HEK293 (cell line): ENCODE data around the gene VPREB3.

Source experiments
- CTCF ChIA-PET: fragments of 350-600 bp; formaldehyde crosslinking; extraction: SDS; loops from one replicate; lab custom pipeline; 2021; ENCODE audit warnings: antibody characterized with exemption; lab: Yijun Ruan, JAX
- POLR2A ChIA-PET: fragments of 300-600 bp; formaldehyde crosslinking; extraction: SDS; loops from one replicate; lab custom pipeline; 2020; ENCODE audit warnings: antibody characterized with exemption, inconsistent platforms; lab: Yijun Ruan, JAX
- H3K27ac ChIP-seq: fragments of 200-500 bp; sonication (Bioruptor generic); 2 replicates; pipeline ENCODE4 v1.5.1; 2014; ENCODE audit warnings: low read depth, low read length, control low read depth, inconsistent platforms; ENCODE audit errors: extremely low read depth
- H3K36me3 ChIP-seq, 2 experiments: fragments of 200-500 bp in 1 of 2; sonication (Bioruptor generic) in 1 of 2; 1 replicate in 1 of 2; 2 replicates in 1 of 2; pipeline ENCODE4 v1.5.1; 2014 to 2017; ENCODE audit warnings: inconsistent platforms in 2 of 2, low read length in 2 of 2; ENCODE audit not compliant: control insufficient read depth in 2 of 2, insufficient read depth in 1 of 2
- H3K4me1 ChIP-seq: fragments of 200-500 bp; sonication (Bioruptor generic); 2 replicates; pipeline ENCODE4 v1.5.1; 2014; ENCODE audit warnings: mild to moderate bottlenecking, low read length, inconsistent platforms; ENCODE audit not compliant: control insufficient read depth, insufficient read depth
- H3K4me3 ChIP-seq: 2 replicates; pipeline ENCODE4 v1.5.1; 2011; ENCODE audit warnings: low read depth, mild to moderate bottlenecking, control low read depth, low read length, moderate library complexity
- H3K9me3 ChIP-seq: fragments of 200-500 bp; sonication (Bioruptor generic); 2 replicates; pipeline ENCODE4 v1.5.1; 2014; ENCODE audit warnings: low read depth, low read length, inconsistent platforms; ENCODE audit not compliant: control insufficient read depth, insufficient read depth
- BCL6B ChIP-seq: fragments of 450-650 bp; formaldehyde crosslinking; IDR thresholded peaks from 2 replicates; pipeline ENCODE4 v1.5.1; 2017; ENCODE audit warnings: missing biosample characterization, missing genetic modification characterization
- KLF17 ChIP-seq: fragments of 450-650 bp; formaldehyde crosslinking; IDR thresholded peaks from 2 replicates; pipeline ENCODE4 v1.5.1; 2016; ENCODE audit warnings: missing biosample characterization, missing genetic modification characterization
- OSR2 ChIP-seq: fragments of 450-650 bp; formaldehyde crosslinking; IDR thresholded peaks from 2 replicates; pipeline ENCODE4 v1.5.1; 2016; ENCODE audit warnings: missing biosample characterization, missing genetic modification characterization
- PRDM10 ChIP-seq: fragments of 450-650 bp; formaldehyde crosslinking; IDR thresholded peaks from 2 replicates; pipeline ENCODE4 v1.5.1; 2016; ENCODE audit warnings: missing biosample characterization, missing genetic modification characterization
- ZFP41 ChIP-seq: fragments of 450-650 bp; formaldehyde crosslinking; IDR thresholded peaks from 2 replicates; pipeline ENCODE4 v1.5.1; 2016; ENCODE audit warnings: missing biosample characterization, missing genetic modification characterization, borderline replicate concordance
- ZNF24 ChIP-seq: fragments of 450-650 bp; formaldehyde crosslinking; IDR thresholded peaks from 2 replicates; pipeline ENCODE4 v1.5.1; 2016; ENCODE audit warnings: missing biosample characterization, missing genetic modification characterization
- ZNF280D ChIP-seq: fragments of 450-650 bp; formaldehyde crosslinking; IDR thresholded peaks from 2 replicates; pipeline ENCODE4 v1.5.1; 2016; ENCODE audit warnings: missing biosample characterization, missing genetic modification characterization
- ZNF362 ChIP-seq: fragments of 450-650 bp; formaldehyde crosslinking; IDR thresholded peaks from 2 replicates; pipeline ENCODE4 v1.5.1; 2016; ENCODE audit warnings: missing biosample characterization, missing genetic modification characterization
- ZNF416 ChIP-seq: fragments of 450-650 bp; formaldehyde crosslinking; IDR thresholded peaks from 2 replicates; pipeline ENCODE4 v1.5.1; 2016; ENCODE audit warnings: missing biosample characterization, missing genetic modification characterization
- ZNF501 ChIP-seq: fragments of 450-650 bp; formaldehyde crosslinking; IDR thresholded peaks from 2 replicates; pipeline ENCODE4 v1.5.1; 2016; ENCODE audit warnings: missing biosample characterization, missing genetic modification characterization
- ZNF560 ChIP-seq: fragments of 450-650 bp; formaldehyde crosslinking; IDR thresholded peaks from 2 replicates; pipeline ENCODE4 v1.5.1; 2017; ENCODE audit warnings: missing biosample characterization, missing genetic modification characterization, borderline replicate concordance
- ZNF623 ChIP-seq: fragments of 450-650 bp; formaldehyde crosslinking; IDR thresholded peaks from 2 replicates; pipeline ENCODE4 v1.5.1; 2016; ENCODE audit warnings: missing biosample characterization, missing genetic modification characterization
- ZNF624 ChIP-seq: fragments of 450-650 bp; formaldehyde crosslinking; IDR thresholded peaks from 2 replicates; pipeline ENCODE4 v1.5.1; 2017; ENCODE audit warnings: missing biosample characterization, missing genetic modification characterization
- ZNF768 ChIP-seq: fragments of 450-650 bp; formaldehyde crosslinking; IDR thresholded peaks from 2 replicates; pipeline ENCODE4 v1.5.1; 2018; ENCODE audit warnings: missing biosample characterization, mild to moderate bottlenecking, missing genetic modification characterization

VPREB3 gene

GRCh38 chr22:23718371-23719165, 35.7 kb downstream of the VPREB3 start:
- Histone ChIP-seq H3K4me1 (no peaks in the 10 kb centered on the region), H3K9me3 (no peaks in the 10 kb centered on the region), H3K36me3 (peaks cover 7 to 19% of the 10 kb centered on the region in 2 experiments), H3K27ac (no peak overlapping the region), H3K4me3 (no peak overlapping the region)
- ChIA-PET CTCF (interaction anchor here (1.1 kb wide), 1 partner anchor 20 kb away, joined by 4 read pairs; no protein-coding TSS in a partner anchor), POLR2A (interaction anchor here (0.8 to 1.1 kb wide), 3 partner anchors 15 to 24 kb away, joined by 3 read pairs; no protein-coding TSS in a partner anchor)
- TF ChIP-seq ZNF623 (tag by site-specific recombination), result no peak
- no peak for TF ChIP-seq OSR2 (tag by site-specific recombination)
- no peak for TF ChIP-seq ZNF768 (tag by site-specific recombination)
- no peak for TF ChIP-seq ZNF416 (tag by site-specific recombination)
- TF ChIP-seq ZNF624 (tag by site-specific recombination), result no peak
- TF ChIP-seq KLF17 (tag by site-specific recombination), result no peak
- no peak for TF ChIP-seq ZNF362 (tag by site-specific recombination)
- no peak for TF ChIP-seq ZNF560 (tag by site-specific recombination)
- TF ChIP-seq ZNF24 (tag by site-specific recombination), result no peak
- no peak for TF ChIP-seq ZFP41 (tag by site-specific recombination)
- no peak for TF ChIP-seq BCL6B (tag by site-specific recombination)
- TF ChIP-seq ZNF280D (tag by site-specific recombination), result no peak
- TF ChIP-seq ZNF501 (tag by site-specific recombination), result no peak
- TF ChIP-seq PRDM10, result no peak
